Neural cell (in vitro differentiated cells): ENCODE measurements around the gene ATG4C.

ENCODE experiments used
- CTCF ChIP-seq: fragments of 450-650 bp; IDR thresholded peaks from 2 replicates; pipeline ENCODE4 v1.5.1; 2014; ENCODE audit warnings: antibody characterized with exemption, mild to moderate bottlenecking, moderate library complexity; ENCODE audit not compliant: poor library complexity, severe bottlenecking
- EP300 ChIP-seq: fragments of 450-650 bp; conservative IDR thresholded peaks from 2 replicates; pipeline ENCODE4 v1.6.1; 2014; ENCODE audit warnings: antibody characterized with exemption, mild to moderate bottlenecking, moderate library complexity; ENCODE audit not compliant: poor library complexity, severe bottlenecking
- EZH2 ChIP-seq: fragments of 200-600, 300-800 bp; shearing (Covaris generic), sonication (generic); IDR thresholded peaks from 2 replicates; pipeline ENCODE4 v1.6.1; 2014; ENCODE audit warnings: antibody characterized with exemption, low read length, borderline replicate concordance, mild to moderate bottlenecking; ENCODE audit not compliant: insufficient read depth, poor library complexity, severe bottlenecking
- POLR2AphosphoS5 ChIP-seq: IDR thresholded peaks from 2 replicates; pipeline ENCODE4 v1.6.1; 2012
- RAD21 ChIP-seq: fragments of 450-650 bp; conservative IDR thresholded peaks from 2 replicates; pipeline ENCODE4 v1.6.1; 2014; ENCODE audit warnings: antibody characterized with exemption, mild to moderate bottlenecking, moderate library complexity
- SMC3 ChIP-seq: fragments of 450-650 bp; conservative IDR thresholded peaks from 2 replicates; pipeline ENCODE4 v1.6.1; 2014; ENCODE audit warnings: antibody characterized with exemption, mild to moderate bottlenecking, moderate library complexity; ENCODE audit not compliant: poor library complexity
- TAF1 ChIP-seq: IDR thresholded peaks from 2 replicates; pipeline ENCODE4 v1.6.1; 2012; ENCODE audit warnings: low read depth

GRCh38 chr1:62753031-62753965 lies 30.6 kb upstream of the ATG4C start:
- TF ChIP-seq CTCF (no peak), RAD21 (no peak), EP300 (no peak), EZH2 (no peak), SMC3 (no peak), POLR2AphosphoS5 (no peak), TAF1 (no peak)
